Globus pallidus (tissue), 1 donor: Measurements from ENCODE around the gene RPS13.
"Not testable (repeated sequence)": the region's sequence is repeated elsewhere in the genome, so short reads cannot be mapped to it uniquely, and the experiment has no call there.

Experiments used
- DNase-seq: peaks from one replicate; pipeline ENCODE4 v3.0.0-alpha.2; 2015; ENCODE audit warnings: low spot score

Gene RPS13

GRCh38 chr11:17077520-17078401, at the start of gene RPS13:
Gene RPS13, minus strand, starts transcription at chr11:17077667. Its CDS starts 26 bp downstream, at chr11:17077641.
- peak; percentile 99 for DNase-seq

DNA sequence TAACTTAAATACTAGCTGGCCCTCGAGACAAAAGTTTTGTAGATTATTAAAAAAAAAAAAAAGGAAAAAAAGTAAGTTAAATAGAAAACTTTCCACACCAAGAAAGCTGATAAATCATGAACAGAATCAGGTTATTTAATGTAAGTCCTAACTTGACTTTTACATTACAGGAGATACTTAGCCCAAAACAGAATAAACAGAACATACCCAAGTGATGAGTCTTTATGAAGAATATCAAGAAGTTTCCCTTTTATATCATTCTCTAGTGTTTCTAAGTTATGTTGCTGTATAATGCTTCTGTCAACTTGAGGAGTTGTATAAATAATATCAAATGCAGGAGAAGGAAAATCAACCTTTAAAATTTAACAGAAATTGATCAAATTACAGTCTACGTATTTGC, 44.5 kb upstream of the RPS13 start:
- no peak for DNase-seq

GRCh38 chr11:17117262-17117661, 39.8 kb upstream of the RPS13 start:
- no peak for DNase-seq

DNA sequence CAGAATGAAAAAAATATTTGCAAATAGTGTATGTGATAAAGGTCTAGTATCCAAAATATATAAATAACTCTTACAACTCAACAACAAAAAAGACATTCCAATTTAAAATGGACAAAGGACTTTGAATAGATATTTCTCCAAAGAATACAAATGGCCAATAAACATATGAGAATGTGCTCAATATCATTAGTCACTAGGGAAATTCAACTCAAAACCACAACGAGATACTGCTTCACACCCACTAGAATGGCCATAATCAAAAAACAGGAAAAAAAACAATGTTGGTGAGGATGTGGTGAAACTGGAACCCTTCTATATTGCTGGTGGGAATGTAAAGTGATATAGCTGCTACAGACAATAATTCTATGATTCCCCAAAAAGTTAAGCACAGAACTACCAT, 38.6 kb upstream of the RPS13 start:
- DNase-seq = no peak

- DNase-seq = not testable (repeated sequence)
Measured at GRCh38 chr11:17107745-17108144, 30.3 kb upstream of the RPS13 start.

- DNase-seq = not testable (repeated sequence)
Measured at GRCh38 chr11:17105404-17106040, 28.1 kb upstream of the RPS13 start.

DNA sequence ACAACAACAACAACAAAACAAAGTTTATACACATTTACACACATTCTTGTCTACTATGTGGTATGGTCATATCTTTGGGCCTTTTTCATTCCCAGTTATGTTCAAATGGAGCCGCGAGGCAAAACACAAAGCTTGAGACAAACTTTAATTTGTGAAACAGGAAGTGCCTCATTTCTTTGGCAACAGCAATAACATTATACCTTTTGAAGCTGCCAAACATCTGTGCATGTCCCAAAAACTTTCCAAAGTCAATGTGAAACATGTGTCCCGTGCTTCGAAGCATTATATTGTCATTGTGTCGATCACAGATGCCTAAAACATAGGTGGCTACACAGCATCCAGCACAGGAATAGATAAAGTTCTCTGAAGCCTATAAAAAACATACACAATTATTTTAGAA, 25.0 kb upstream of the RPS13 start:
- DNase-seq = no peak

DNA sequence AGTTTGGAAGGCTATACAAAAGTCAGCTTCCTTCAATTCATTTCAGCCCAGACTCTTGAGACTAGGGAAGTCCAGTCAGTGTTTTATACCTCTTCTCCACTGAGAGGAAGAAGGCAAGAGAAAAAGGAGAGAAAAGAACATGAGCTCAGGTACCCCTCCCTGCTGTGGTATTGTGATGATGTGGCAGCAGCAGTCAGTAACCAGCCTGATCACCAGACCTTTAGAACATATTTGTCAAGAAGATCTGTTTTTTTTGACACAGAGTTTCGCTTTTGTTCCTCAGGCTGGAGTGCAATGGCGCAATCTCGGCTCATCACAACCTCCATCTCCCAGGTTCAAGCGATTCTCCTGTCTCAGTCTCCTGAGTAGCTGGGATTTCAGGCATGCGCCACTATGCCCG, 21.2 kb upstream of the RPS13 start:
- no peak for DNase-seq

- DNase-seq = peak; percentile 24
Measured at GRCh38 chr11:17098038-17098437, 20.6 kb upstream of the RPS13 start.

DNA sequence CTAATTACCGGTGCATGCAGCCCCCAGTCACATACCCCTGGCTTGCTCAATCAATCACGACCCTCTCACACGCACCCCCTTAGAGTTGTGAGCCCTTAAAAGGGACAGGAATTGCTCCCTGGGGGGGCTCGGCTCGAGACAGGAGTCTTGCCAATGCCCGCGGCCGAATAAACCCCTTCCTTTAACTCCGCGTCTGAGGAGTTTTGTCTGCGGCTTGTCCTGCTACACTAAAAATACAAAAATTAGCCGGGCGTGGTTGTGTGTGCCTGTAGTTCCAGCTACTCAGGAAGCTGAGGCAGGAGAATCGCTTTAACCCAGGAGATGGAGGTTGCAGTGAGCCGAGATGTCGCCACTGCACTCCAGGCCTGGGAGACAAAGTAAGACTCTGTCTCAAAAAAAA, 8.5 kb upstream of the RPS13 start:
- DNase-seq = not testable (repeated sequence)

DNA sequence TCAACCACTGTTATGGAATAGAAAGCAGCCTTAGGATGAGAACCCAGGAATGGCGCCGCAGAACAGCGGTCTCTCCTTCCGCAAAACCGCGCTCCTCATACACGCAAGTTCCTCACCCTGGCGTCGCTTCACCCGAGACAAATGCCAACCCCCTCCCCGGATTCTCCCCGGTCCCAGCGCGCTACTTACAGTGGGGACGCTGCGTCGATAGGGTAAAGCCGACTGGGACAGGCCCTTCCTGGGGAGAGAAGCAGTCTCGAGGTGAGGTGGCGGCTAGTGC, 287 bp downstream of the RPS13 start:
- DNase-seq = no peak

- no peak for DNase-seq
Measured at GRCh38 chr11:17076517-17077239, 789 bp downstream of the RPS13 start.

GRCh38 chr11:17075506-17075905, 2.0 kb downstream of the RPS13 start:
- no peak for DNase-seq

- no peak for DNase-seq
Measured at GRCh38 chr11:17073370-17074027, 4.0 kb downstream of the RPS13 start.

DNA sequence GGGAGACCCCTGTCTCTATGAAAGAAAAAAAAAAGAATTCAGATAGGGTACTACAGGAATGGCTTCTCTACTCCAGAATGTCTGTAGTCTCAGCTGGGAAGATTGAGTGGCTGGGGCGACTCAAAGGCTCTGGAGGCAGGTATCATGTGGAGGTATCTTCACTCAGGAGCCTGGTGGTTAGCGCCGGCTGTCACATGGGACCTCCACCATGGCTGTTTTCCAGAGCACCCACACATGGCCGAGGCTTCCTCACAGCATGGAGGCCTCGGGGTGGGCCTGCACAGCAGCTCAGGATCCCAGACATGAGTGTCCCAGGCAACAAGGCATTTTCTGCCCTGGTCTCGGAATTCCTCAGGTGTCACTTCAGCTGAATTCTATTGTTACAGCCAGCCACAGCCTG, 10.1 kb downstream of the RPS13 start:
- DNase-seq = no peak

- peak; percentile 45 for DNase-seq
Measured at GRCh38 chr11:17066691-17067090, 10.8 kb downstream of the RPS13 start.

DNA sequence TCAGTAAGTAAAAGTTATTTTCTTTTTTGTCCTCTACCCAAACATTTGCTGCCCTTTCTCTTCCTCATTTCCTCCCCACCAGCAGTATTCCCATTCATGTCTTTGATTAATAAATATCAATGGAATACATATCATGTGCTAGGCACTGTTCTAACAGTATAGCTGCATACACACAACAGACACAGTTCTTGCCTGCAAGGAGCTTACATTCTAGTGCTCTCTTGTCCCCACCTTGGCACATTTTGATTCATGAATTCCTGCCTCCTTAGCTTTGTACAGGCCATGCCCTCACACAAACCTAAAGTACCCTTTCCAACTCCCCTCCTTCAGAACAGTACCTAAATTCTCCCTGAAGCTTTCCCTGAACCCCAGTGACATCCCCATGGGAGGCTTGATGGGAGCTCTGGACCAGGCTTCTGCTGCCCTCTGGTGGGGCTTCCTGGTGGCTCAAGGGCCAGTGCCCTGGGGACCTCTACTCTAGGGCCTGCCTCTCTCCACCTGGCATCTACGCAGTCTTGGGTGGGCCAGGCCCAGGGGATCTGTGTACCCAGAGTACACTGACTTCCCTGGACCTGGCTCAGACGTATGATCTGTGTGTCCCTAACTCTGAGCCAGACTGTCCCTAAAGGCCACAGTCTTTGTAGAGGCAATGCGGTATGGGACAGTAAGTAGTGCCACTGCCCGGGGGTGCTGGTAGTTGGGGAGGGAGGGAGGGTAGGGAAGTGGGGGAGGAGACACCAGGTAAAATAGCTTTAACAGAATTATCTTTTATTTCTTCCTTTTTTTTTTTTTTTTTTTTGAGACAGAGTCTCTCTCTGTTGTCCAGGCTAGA, 14.1 kb downstream of the RPS13 start:
- DNase-seq = peak; percentile 38

DNA sequence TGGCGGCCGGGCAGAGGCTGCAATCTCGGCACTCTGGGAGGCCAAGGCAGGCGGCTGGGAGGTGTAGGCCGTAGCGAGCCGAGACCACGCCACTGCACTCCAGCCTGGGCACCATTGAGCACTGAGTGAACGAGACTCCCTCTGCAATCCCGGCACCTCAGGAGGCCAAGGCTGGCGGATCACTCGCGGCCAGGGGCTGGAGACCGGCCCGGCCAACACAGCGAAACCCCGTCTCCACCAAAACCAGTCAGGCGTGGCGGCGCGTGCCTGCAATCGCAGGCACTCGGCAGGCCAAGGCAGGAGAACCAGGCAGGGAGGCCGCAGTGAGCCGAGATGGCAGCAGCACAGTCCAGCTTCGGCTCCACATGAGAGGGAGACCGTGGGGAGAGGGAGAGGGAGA, 26.3 kb downstream of the RPS13 start:
- not testable (repeated sequence) for DNase-seq

DNA sequence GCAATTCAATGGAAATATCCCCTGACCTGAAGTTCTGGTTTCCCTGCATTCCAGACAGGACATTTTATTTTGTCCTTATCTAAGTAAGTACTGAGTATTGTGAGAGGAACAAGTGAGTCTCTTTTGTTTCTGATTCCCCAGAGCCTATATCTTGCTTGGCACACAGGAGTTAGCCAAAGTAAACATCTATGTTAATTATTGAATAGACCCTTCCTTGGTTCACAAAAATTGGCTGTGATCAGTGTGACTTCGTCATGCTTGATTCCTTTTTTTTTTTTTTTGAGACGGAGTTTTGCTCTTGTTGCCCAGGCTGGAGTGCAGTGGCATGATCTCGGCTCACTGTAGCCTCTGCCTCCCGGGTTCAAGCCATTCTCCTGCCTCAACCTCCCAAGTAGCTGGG, 29.0 kb downstream of the RPS13 start:
- DNase-seq = not testable (repeated sequence)

DNA sequence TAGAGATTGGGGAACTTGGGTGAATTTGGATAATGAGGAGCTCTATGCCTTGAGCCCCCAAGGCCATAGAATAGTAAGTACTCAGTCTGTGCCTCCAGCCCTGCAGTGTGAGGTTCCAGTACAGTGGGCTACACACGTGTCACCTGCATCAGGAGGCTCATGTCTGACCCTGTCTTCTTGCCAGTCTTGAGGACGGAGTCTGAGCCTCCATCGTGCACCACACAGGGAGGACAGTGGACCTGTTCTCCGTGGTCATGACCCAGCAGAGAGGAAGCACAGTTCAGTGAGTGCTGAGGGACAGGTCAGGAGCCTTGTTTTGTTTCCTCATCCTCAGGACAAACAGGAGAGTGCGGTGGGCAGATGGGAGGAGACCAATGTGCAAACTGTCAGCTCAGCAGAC, 30.8 kb downstream of the RPS13 start:
- no peak for DNase-seq
